GM19351 (cell line): Measurements from ENCODE around the gene PRKAB2.
"Not testable (repeated sequence)": the region's sequence is repeated elsewhere in the genome, so short reads cannot be mapped to it uniquely, and the experiment has no call there.

Experiments used
- ATAC-seq: cut with Tn5 transposase; IDR thresholded peaks from one replicate; pipeline ENCODE4 v1.9.1; 2021; ENCODE audit warnings: mild to moderate bottlenecking, moderate library complexity; ENCODE audit not compliant: unreplicated experiment

The PRKAB2 gene, protein sequence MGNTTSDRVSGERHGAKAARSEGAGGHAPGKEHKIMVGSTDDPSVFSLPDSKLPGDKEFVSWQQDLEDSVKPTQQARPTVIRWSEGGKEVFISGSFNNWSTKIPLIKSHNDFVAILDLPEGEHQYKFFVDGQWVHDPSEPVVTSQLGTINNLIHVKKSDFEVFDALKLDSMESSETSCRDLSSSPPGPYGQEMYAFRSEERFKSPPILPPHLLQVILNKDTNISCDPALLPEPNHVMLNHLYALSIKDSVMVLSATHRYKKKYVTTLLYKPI

DNA sequence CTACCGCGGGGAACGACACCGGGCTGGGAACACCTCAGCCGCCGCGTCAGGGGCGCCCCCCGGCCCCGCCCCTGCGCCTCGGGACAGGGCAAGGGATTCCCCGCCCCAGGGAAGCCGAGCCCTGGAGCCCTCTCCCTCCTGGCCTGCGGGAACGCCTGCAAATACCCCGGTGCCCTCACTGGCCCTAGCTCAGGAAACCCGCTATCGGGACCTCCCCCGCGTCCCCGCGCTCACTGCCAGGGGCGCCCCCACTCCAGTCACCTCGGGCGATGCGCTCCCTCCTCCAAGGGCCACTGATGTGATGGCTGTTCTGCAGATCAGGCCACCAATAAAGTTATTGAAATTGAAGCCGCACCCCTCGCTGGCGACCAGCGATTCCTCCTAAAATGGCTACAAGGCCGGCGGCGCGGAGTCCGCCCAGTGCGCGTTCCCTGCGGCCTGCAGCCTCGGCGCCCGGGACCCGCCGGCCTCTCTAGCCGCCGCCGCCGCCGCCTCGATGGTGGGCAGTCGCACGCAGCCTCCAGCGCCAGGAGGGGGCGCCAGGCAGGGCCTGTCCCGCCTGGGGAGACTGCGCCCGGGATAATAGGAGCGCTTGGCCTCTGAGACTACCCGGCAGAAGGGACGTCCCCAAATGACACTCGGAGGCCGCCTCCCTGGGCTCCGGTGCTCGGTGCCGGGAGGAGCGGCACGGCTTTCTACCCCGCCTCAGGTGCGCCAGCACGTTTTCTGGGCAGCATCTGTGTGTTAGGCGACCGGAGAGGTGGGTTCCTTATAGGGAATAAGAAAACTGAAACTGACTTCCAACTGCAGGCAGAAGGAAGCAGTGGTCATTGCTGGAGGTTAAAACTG lies at the start of gene PRKAB2:
TSS of gene PRKAB2 (minus strand) at position 303 of the 849 bp plus-strand sequence. CDS start 326 bp downstream, outside the sequence.
- peak; percentile 84 for ATAC-seq

DNA sequence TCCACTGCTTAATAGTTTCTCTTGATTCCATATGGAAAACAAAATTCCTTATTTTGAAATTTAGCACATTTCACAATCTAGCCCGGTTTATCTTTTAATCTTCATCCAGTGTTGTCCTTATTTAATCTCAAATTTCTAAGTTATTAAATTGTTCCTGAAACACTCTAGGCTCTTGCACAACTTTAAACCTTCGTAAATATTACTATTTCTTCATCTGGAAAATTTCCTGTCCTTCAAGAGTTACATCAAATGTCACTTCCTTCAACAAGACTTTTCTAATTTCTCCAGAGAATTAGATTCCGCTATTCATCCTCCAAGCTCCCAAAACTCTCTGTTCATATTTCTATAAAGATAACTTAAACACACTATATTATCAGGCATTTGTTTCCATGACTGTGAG lies 46.3 kb upstream of the PRKAB2 start:
- ATAC-seq: no peak

- ATAC-seq: no peak
These were observed 44.9 kb upstream of the PRKAB2 start for GRCh38 chr1:147217141-147217540.

GRCh38 chr1:147216124-147216523 lies 43.9 kb upstream of the PRKAB2 start:
- ATAC-seq: no peak

DNA sequence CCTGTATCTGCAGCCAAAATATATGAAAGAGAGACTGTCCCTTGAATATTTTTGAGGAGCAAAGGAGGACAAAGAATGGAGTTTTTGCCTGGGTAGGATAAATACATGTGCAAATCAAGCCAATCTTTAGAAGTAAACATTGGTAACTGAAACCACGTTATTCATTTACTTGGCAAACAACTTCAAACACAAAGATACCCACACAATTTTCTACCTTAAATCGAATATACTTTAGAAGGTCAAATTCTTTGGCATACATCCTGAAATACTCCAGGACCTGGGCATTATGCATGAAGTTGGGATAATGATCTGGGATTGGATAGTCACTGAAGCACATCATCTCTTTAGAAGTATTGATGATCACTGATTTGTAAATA lies 43.3 kb upstream of the PRKAB2 start:
- no peak for ATAC-seq

GRCh38 chr1:147214842-147215539 lies 42.7 kb upstream of the PRKAB2 start:
- no peak for ATAC-seq

DNA sequence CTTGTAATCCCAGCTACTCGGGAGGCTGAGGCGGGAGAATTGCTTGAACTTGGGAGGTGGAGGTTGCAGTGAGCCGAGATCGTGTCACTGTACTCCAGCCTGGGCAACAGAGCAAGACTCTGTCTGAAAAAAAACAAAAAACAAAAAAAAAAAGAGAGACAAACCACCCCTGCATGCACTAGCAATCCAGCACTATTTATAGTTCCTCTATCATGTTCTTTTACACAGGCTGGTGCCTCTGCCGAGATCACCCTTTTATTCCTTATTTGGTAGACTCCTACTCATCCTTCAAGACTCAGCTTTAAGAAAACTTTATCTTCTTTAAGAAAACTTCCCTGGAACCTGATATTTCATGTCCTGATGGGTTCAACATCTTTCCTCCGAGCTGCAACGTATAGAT lies 42.1 kb upstream of the PRKAB2 start:
- ATAC-seq: no peak

DNA sequence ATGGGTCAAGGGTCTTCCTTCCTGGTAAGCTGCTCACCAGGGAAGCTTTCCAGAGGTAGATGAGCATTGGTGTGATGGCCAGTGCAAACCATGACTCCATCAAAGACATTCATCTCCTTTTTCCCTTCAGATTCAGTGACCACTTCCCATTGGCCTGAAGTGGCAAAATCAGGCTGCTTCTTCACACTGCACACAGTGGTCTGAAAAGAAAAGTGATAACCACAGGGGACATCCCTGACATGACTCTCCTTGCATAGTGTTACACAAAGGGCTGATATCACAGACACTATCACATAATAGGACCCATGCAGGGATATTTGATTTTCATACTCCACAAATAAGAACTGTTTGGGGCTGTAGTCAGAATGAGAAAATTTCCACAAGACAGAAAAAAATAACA lies 41.0 kb upstream of the PRKAB2 start:
- ATAC-seq: no peak

DNA sequence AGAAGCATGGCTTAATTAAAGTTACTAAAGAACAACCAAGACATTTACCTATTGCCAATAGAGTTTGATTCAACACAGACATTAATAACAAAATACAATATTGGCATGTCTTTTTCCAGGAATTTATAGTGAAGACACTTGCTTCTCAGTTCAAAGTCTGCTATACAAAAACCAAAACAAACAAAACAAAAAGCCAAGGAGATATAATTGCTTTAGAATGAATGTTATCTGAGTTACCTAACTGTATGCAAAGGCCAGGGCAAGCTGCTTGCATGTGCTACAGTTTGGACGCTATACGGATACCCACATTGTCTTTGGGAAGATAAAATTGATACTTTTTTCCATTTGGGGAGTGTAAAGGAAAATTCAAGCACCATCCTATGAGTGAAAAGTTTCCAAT lies 39.3 kb upstream of the PRKAB2 start:
- ATAC-seq: no peak

DNA sequence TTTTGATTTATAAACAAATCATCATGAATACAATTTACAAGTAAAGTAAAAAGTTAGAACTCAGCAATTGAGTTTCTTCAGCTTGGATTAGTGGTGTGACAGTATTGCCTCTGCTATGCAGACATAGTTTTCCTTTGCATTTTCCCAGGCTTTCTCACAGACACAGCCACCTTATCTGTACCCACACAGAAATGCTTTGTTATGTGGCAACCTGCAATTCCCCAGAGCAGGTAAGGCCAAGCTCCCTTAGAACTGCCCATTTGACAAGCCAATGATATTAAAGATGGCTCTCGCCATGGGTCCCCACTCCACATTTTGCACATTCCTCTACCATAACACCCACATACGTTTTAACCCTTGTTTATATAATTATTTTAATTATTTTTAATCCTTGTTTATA lies 38.7 kb upstream of the PRKAB2 start:
- ATAC-seq: no peak

- no peak for ATAC-seq
These were observed 37.9 kb upstream of the PRKAB2 start for GRCh38 chr1:147209825-147210821.

GRCh38 chr1:147208619-147209018 lies 36.3 kb upstream of the PRKAB2 start:
- ATAC-seq: no peak

GRCh38 chr1:147207192-147207591 lies 34.9 kb upstream of the PRKAB2 start:
- no peak for ATAC-seq

DNA sequence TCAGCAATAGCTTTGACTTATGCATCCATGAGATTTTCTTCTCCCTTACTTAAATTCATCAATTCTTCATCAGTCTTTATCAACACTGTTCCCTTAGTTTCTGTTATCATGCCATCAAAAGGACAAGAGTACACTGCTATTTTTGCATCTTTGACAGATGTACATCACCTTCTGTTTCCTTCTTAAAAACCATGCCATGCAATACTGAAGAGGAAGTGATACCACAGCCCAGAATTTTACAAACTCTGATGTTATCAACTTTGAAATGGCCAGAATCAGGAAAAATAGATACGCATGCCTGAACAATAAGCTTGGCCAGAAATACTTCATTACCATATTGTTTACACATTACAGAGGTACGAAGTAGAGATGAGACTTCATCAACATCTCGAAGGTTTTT lies 31.8 kb upstream of the PRKAB2 start:
- ATAC-seq: no peak

DNA sequence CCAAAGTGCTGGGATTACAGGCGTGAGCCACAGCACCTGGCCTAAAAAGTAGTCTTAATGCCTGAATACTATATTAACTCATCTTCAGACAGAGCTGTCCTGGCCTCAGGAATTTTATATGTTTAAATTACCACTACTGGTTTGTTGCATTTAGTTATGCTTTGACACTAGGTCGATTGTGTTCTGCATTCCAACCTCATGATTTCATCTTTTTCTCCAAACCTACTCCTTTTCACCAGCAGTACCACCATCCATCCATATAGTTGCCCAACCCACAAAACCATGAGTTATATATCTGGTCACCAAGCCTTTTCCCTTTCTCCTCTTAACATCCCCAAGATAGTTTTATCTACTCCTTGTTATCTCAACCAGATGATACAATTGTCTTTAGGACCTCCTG lies 30.3 kb upstream of the PRKAB2 start:
- no peak for ATAC-seq

- ATAC-seq: no peak
These were observed 29.5 kb upstream of the PRKAB2 start for GRCh38 chr1:147201786-147202185.

DNA sequence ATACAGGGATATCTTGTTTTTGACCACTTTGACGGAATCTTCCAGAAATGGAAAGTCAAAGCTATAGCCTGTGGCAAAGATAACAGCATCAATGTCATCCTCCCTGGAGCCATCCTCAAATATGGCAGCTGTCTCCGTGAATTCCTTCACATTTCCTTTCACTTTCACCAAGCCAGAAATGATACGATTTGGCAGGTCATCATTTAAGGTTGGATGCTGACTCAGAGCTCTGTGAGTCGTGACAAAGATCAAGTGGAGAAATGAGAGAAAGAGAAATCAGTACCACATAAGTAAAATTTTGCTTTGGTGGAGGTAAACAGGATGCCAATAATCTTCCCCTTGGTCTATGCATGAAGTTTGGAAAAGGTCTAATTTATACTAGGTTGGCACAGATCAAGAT lies 29.0 kb upstream of the PRKAB2 start:
- no peak for ATAC-seq

GRCh38 chr1:147197324-147197723 lies 25.1 kb upstream of the PRKAB2 start:
- not testable (repeated sequence) for ATAC-seq

DNA sequence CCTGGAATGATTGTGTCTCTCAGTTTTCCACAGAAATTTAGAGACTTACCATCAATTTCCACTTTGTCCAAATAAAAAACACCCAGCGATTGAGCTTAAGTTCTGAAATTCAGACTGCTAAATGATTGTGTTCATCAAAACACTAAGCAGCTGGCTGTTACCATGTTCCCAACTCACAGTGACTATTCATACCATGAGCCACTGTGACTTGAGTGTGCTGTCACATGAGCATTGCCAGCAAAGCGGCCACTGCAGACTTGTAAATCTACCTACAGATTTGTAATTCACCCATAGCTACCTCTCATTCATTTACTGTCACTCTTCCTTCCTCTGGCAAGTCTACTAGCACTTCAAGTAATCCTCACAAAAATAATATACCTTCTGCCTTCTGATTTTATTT lies 17.2 kb upstream of the PRKAB2 start:
- ATAC-seq: no peak

DNA sequence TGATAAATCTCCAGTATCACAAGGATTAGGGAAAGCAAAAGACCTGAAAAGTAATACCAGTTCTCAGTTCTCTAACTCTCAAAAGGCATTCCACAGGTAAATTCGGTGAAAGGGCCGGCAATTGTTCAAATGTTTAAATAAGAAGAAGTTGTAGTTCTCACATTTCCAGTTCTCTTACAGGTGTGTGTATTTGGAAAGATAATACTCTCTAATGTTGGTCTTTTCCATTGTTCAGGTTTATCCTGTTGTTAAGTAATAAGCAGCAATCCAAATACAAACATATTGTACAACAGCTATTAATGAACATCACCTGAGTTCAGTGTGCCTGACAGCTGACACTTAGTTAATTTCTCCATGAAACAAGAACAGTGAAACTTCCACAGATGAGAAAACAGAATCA lies 13.2 kb upstream of the PRKAB2 start:
- ATAC-seq: no peak
